CD4-positive, alpha-beta T cell treated with Interleukin-10 for 1 hour (primary cell): ENCODE measurements around the gene INPP4B.
A peak's percentile ranks its signal among the peaks of the same experiment; 100 is the strongest.
"Not testable (repeated sequence)": the region's sequence is repeated elsewhere in the genome, so short reads cannot be mapped to it uniquely, and the experiment has no call there.

ENCODE experiments used
- DNase-seq: peaks from one replicate; pipeline ENCODE4 v3.0.0-alpha.2; 2020

The INPP4B gene

DNA sequence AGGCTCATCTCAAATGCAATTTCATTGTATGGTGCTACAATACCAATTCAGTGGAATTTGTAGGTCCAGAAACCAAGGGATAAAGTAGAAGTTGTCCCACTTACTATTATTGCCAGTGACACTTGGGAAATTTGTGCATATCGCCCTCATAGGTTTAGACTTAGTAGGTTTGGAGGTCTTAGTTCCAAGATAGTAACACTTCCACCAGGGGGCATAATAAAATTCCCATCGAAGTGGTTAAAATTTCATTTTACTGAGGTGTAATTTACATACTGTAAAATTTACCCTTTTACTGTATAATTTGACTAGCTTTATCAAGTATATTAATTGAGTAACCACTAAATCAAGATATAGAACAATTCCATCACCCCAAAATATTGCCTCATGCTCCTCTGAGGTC, 174.6 kb downstream of the INPP4B start:
- DNase-seq: no peak

DNA sequence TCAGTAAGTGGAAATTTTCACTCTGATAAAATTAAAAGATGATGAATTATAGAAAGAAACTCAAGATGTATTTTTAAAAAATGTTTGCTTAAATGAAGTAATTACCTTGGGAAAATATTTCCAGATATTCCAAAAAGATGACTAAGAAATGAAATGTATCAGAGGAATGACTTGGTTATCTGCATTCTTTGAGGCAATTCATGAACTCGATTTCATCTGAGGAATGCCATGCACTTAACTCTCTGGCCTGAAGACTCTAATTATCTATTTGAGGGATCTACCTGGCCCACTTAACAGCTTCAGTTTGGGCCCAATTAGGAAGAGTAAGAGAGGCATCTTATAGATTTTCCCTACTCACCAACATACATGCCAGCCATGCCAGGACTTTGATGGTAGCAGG, 182.3 kb downstream of the INPP4B start:
- DNase-seq: no peak

DNA sequence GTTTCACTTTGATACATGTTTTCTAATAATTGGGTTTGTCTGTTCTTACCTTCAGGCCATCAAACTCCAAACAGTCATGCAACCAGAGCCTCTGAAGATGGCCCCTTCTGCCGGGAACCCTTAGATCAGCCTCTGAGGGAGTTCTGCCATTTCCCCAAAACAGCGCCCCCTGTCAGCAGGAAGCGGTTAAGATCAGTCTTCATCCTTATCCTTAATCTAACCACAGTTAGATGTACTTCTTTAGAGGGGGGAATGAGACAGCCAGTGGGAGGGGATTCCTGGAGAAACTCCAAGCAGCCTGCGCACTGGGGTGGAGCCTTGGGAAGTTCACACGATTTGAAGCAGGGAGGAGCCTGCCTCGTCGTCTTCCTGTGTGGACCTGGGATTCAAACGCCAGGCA, 185.4 kb downstream of the INPP4B start:
- no peak for DNase-seq

DNA sequence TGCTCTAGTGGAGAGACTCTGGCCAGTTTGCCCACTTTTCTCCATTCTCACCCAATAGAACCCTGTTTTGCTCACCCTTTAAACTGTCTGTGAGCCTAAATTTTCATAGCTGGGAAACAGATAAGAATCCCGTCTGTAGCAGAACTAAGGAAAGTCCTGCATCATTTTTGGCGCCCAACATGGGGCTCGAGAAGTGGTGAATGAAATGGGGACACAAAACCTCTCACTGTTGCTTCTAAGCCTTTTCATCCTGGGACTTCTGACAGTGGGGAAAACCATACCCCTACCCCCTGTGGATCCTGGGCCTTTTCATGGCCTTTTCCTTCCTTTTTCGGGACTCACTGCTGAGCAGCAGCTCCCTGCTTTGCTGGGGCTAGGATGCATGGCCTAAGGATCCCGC, 189.9 kb downstream of the INPP4B start:
- DNase-seq: peak; percentile 38

DNA sequence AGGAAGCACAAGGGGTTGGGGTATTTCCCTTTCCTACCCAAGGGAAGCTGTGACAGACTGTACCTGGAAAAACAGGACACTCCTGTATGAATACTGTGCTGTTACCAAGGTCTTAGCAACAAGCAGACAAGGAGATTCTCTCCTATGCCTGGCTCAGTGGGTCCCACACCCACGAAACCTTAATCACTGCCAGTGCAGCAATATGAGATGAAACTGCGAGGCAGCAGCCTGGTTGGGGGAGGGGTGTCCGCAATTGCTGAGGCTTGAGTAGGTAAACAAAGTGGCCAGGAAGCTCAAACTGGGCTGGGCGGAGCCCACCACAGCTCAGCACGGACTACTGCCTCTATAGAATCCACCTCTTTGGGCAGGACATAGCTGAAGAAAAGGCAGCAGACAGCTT, 197.7 kb downstream of the INPP4B start:
- no peak for DNase-seq

DNA sequence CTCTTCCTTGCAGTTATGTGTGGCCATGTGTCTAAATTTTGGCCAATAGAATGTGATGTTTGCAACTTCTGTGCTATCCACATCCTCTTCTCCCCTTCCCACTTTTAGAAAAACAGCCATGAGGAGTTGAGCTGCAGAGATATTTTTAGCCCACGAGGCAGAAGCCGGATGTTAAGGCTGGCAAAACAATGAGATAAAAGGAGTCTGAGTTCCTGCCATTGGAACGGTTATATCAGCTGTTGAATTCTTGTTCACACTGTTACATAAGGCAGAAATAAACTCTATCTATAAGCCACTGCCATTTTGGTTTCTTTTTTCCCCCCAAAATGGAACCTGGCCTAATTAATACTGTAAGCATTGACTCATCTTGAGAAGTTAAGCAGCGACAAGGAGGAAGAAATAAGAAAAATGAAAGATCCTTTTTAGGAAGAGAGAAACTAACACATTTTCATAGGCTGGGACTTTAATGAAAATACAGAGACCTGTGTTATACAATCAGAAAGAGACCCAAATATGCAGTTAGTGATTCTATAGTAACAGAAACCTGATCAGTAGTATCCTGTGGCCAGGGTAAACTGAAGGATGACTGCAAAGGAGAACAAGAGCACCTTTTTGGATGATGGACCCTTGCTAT, 200.5 kb downstream of the INPP4B start:
- peak; percentile 3 for DNase-seq

DNA sequence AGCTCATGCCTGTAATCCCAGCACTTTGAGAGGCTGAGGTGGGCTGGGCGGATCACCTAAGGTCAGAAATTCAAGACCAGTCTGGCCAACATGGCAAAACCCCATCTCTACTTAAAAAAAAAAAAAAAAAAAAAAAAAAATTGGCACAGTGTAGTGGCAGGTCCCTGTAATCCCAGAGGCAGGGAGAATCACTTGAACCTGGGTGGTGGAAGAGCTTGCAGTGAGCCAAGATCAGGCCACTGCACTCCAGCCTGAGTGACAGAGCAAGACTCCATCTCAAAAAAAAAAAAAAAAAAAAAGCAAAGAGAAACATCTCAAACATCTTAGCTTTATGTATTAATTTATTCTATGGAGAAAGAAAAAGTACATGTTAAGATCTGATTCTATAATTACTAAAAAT, 201.5 kb downstream of the INPP4B start:
- DNase-seq: not testable (repeated sequence)

DNA sequence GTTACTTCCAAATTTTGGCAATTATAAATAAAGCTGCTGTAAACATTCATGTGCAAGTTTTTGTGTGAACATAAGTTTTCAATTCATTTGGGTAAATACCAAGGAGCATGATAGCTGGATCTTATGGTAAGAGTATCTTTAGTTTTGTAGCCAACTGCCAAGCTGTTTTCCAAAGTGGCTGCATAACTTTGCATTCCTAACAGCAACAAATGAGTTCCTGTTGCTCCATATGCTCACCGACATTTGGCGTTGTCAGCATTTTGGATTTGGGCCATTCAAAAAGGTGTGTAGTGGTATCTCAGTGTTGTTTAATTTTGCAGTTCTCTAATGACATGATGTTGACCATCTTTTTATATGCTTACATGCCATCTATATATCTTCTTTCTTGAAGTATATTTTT, 208.5 kb downstream of the INPP4B start:
- no peak for DNase-seq

DNA sequence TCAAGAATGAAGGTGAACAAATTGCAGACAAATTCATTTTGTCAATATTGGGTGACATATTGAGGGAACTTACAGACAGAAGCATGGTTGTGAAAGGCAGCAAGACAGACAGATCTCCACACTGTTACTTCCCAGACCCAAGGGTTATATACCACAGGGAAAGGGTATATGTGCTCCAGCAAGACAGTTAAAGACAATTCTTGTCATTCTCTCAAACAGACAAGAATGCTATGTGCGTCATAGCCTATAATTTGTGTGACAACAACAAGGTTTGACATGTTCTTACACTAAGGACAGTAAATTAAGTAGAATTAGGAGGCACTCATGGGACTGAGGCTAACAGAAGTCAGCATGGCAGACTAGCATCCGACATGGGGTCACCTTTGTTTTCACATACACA, 214.3 kb downstream of the INPP4B start:
- no peak for DNase-seq

DNA sequence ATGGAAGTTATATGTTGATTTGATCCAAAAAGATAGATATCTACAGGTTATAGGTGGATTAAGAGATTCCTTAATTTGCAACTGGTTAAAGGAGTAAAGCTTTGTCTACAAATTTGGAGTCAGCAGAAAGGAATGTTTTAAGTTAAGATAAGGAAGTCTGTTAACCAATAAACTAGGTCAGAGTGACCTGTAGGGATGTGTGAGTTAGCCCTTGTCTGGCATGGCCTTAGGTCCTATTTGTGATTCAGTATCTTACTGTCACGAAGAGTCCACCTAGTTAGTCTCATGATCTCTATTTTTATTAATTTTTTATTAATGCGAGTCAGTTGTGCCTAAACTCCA, 230.8 kb downstream of the INPP4B start:
- no peak for DNase-seq

DNA sequence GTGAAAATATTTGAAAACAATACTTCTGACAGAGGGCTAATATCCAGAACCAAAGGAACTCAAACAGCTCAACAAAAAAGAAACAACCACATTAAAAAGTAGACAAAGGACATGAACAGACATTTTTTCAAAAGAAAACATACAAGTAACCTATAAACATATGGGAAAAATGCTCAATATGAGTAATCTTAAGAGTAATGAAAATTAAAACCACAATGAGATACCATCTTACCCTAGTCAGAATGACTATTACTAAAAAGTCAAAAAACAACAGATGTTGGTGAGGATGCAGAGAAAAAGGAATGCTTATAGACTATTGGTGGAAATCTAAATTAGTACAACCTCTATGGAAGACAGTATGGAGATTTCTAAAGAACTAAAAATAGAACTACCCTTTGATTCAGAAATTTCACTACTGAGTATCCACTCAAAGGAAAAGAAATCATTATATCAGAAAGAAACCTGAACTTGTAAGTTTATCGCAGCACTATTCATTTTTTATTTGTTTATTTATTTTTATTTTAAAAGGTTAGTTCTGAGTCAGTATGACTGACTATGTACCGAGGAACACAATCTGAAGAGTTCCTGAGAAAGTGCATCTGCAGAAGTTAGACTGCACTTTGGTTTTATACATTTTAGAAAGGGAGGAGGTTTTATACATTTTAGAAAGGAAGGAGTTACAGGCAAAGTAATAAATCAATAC, 231.3 kb downstream of the INPP4B start:
- DNase-seq: no peak

DNA sequence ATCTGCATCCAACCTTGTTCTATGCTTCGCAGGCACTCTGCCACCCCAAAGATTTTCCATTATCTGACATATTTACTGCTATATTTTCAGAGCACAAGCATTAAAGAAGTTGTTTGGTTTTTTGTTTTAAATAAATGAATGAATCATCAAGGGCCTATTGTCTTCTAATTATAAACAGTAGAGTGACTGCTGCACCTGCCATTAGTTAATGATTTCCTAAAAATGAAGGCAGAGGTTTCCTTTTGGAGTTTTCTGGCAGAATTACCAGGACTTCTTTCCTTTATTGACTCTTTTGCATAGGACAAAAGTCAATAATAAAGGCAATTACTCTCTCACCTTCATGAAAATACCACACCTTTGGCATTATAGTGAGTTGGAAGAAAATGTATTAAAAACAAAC, 238.1 kb downstream of the INPP4B start:
- DNase-seq: no peak

DNA sequence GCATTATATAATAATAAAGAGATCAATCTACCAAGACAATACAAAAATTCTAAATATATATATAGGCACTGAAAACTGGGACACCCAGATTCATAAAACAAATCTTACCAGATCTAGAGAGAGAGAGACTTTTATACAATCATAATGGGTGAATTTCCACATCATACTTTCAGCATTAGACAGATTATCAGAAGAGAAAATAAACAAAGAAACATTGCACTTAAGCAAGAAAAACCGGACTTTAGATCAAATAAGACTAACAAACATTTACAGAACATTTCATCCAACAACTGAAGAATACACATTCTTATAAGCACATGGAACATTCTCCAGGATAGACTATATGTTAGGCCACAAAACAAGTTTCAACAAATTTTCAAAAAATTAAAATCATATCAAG, 245.1 kb downstream of the INPP4B start:
- DNase-seq: no peak

DNA sequence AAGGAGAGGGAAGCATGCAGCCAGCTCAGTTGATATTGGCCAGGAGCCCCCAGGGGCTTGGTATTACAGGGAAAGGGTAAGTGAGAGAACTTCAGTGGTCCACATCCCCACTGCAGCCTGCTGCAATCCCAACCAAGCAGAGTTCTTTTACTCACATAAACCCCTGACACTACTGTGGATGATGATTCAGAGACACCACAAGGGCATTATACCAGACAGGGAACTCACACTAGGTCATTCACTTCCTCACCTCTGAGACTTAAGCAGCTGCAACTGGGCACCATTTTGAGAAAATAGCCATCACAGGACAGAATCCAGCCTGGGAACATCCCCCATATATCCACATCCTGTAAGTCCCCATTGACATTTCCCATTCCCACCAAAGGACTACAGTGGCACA, 248.0 kb downstream of the INPP4B start:
- DNase-seq: no peak

DNA sequence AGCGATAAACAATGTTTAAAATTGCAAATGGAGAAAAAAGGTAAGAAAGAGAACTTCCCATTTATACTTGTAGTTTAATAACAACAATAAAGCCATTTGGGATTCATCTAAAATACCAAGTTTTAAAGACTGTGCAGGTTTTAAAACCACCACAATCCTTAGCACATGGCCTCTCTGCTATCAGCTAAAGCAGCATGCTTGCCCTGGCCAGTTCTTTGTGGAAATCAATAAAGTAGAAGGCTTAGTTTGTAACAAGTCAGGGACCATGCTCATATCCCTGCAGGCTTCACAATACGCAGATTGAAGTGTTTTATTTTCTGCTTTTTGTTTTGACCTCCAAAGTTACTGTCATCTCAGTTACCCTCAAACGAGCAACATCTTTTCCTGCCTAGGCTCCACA, 249.5 kb downstream of the INPP4B start:
- no peak for DNase-seq

DNA sequence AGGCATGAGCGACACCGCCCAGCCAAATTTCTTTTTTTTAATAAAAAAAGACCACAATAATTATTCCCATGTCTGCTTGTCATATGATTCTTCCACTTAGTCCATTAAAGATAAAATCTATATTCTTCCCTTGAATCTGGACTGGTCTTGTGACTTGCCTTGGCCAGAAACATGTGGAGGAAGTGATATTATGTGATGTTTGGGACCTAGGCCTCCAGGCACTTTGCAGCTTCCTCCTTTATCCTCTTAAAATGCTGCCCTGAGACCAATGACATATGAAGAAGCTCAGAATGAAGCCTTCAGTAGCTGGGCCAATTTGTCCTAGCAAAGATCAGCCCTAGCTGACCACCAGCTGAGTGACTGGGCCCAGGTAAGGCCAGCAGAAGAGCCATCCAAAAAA, 250.0 kb downstream of the INPP4B start:
- DNase-seq: no peak

DNA sequence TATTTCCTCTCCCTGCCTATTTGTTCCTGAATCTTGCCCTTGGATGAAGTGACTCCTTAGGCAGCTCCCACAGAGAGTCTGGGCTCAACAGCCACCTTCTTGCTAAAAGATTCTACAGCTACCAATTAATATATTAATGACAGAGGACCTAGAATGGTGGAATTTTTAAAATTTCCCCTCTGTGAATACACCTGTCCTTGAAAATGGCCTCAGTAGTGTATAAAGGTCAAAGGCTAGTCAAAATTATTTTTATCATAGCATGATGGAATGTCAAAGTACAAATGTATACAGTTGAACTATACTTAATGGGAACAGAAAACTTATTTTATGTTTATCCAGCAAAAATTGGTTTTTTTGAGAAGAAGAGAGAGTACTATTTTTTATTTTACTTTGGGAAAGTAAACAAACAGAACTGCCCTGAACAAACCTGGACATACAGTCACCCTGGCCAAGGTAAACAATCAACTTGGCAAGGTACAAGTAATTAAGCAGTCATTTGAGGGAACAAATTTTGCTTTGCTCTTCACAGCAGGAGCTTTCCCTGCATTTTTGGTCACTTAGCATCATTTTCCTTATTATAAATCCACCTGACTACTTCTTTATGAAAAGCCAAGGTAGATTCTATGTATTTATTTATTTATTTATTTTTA, 250.8 kb downstream of the INPP4B start:
- no peak for DNase-seq

DNA sequence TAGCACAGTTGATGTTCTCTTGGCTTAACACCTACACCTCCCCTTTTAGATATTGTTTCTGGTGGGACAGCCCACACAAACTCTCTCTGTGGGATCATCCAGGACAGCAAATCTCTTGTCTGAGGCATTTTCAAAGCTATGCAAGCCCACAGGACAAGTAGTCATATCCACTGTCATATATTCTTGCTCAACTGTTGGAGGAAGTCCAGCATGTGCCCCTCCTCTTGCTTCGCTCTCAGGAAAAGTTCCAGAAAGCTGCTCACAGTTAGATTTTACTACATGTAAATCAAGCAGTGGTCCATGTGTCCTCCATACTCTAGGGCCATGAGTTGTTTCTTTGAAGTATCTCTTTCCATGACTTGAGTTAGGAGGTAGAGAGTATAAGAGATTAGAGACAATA, 260.7 kb downstream of the INPP4B start:
- DNase-seq: no peak

DNA sequence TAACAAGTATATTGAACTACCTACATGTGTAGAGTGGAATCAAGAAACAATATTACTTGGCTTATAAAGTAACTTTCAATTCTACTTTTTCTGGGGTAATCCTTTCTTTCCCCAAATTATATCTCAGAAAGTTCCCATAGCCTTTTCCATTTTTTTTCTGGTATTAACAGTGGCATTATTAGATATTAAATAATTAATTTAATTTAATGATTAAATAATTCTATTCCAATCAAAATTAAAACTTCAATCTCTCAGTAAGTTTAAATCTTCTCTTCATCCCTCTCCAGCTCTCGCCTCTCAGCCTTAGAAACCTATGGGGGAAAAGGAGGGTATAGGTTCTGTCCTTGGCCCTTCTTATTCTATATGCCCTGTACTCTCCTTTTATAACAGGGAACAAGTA, 262.4 kb downstream of the INPP4B start:
- no peak for DNase-seq

DNA sequence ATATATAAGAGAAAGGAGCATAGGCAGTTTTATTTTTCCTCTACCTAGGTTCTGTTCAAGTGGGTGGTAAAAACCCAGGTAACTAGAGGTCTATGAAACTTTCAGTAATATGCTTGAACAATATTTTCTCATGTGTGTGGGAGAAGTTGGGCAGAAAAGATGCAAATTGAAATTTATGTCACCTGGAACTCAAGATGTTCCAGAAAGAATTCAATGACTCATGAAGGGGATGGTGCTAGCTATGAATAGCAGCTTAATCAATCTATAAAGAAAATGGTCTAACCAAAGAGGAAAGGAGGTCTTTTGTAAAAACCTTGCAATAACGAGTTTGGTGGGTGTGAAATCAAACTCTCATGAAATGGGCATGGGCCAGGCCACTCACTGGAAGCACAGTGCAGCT, 263.8 kb downstream of the INPP4B start:
- DNase-seq: no peak

DNA sequence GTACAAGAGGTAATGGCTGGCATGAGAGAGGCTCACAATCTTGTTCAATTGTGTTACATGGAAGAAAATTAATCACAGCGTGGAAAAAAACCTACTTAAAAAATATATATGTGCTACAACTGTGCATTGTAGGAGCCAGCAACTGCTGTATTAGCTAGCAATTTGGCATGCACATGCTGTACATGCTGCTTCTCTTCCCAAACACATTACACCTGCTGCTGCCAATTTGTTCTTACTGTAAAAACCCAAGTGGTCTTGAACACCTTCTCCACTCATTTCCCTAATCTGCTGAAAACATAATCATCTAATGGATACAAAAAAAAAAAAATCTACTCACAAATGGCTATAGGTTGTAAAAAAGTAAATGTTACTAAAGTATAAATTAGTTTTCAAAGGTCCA, 264.2 kb downstream of the INPP4B start:
- DNase-seq: no peak

DNA sequence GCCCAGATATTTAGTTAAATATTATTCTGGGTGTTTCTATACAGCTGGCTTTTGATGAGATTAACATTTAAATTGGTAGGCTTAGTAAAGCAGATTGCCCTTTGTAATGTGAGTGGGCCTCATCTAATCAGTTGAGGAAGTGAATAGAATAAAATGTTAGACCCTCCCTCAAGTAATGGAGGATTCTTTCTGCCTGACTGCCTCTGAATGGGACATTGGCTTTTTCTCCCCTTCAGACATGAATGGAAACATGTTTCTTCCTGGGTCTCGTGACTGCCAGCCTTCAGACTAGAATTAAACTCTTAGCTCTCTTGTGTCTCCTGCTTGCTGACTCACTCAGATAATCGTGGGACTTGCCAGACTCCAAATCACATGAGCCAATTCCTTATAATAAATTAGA, 266.7 kb downstream of the INPP4B start:
- DNase-seq: no peak

DNA sequence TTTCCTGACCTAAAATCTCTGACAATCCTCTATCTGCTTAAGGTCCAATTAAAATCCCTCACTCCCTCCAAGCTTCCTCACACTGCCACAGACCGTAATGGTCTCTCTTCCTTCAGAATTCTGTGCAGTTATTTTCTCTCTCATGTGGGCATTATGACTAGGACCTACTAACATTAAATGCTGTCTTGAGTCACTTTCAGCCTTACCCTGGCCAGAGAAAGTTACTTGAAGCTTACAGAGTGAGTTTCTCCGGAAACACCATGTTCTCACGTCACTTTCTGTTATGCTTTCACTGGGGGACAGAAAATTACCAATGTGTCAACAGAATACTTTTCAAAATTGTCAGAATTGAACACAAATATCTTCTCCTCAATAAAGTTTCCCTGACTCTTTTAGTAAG, 271.8 kb downstream of the INPP4B start:
- DNase-seq: no peak

DNA sequence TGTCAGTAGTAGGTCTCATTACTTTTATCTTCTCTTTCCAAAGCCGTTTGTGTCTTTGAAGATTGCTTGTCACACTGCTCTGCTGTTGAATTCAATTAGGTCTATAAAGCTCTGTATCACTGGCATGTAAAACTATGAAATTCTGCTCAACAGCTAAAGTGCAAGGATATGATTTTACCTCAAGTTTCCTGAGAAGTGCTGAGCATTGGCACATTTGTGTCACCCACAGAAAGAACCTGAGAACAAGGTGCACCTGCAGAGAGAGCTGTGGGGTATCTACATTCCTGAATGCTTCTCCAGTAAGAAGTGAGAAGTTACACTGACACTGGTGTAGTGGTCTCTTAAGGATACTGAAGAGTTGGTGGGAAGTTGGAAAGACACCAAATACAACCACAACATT, 274.0 kb downstream of the INPP4B start:
- no peak for DNase-seq
